ENCODE data around the gene SYT1.

DNA sequence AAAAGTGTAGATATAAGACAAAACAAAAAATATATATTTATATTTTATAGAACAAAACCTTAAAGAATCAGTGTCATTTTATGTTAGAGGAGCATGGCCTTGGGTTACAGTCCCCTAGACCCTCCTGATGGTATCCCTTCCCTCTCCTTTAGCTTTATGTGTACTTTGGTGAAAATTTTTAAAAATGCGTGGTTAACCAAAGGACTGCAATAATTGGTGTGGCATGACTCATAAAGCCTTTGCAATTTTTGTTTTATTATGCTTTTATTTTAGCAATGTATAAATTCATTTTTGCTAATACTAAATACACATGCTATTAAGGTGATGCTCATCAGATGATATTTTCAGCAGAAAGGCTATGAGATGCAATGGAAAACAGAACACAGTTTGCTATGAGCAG, 264.4 kb downstream of the SYT1 start:
- TF ChIP-seq, protein P1, sequence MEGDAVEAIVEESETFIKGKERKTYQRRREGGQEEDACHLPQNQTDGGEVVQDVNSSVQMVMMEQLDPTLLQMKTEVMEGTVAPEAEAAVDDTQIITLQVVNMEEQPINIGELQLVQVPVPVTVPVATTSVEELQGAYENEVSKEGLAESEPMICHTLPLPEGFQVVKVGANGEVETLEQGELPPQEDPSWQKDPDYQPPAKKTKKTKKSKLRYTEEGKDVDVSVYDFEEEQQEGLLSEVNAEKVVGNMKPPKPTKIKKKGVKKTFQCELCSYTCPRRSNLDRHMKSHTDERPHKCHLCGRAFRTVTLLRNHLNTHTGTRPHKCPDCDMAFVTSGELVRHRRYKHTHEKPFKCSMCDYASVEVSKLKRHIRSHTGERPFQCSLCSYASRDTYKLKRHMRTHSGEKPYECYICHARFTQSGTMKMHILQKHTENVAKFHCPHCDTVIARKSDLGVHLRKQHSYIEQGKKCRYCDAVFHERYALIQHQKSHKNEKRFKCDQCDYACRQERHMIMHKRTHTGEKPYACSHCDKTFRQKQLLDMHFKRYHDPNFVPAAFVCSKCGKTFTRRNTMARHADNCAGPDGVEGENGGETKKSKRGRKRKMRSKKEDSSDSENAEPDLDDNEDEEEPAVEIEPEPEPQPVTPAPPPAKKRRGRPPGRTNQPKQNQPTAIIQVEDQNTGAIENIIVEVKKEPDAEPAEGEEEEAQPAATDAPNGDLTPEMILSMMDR (IDR thresholded peaks at IDR 0.05) = no peak
- no peak for TF ChIP-seq EZH2 (IDR thresholded peaks at IDR 0.05; ENCODE audit: borderline replicate concordance, insufficient read depth, low read depth, low read length, poor library complexity, severe bottlenecking)

All from B cell (primary cell).